WTC11 (cell line): Measurements from ENCODE around the gene RBMS1. TPM values are rescaled to one million over a fixed set of nuclear protein-coding genes. Genes with fewer than 3 reads are reported as not detected.

Experiments
- ATAC-seq: fragments of 200-7000 bp; cut with Tn5 transposase; 2 replicates; pipeline ENCODE4 v1.10.0; 2021; ENCODE audit warnings: mild to moderate bottlenecking, moderate library complexity
- CTCF ChIA-PET: fragments of 300-600 bp; sonication (Branson Sonifier 250); formaldehyde crosslinking; loops from one replicate; lab custom pipeline; 2021; ENCODE audit warnings: antibody characterized with exemption; lab: Charles Lee
- POLR2A ChIA-PET: fragments of 350-600 bp; sonication (Branson Sonifier 250); formaldehyde crosslinking; loops from one replicate; lab custom pipeline; 2021; ENCODE audit warnings: antibody characterized with exemption; lab: Charles Lee
- DNase-seq: peaks from one replicate; pipeline ENCODE4 v3.0.0; 2021; ENCODE audit warnings: low spot score
- H3K27ac Mint-ChIP-seq: 2 replicates; pipeline ENCODE4 v1.8.0; 2021; ENCODE audit warnings: mixed read lengths
- H3K27me3 Mint-ChIP-seq: 2 replicates; pipeline ENCODE4 v1.8.0; 2021; ENCODE audit warnings: low read depth, mild to moderate bottlenecking, moderate library complexity, mixed read lengths
- H3K36me3 Mint-ChIP-seq: 2 replicates; pipeline ENCODE4 v1.8.0; 2021; ENCODE audit warnings: mixed read lengths
- H3K4me1 Mint-ChIP-seq: 2 replicates; pipeline ENCODE4 v1.8.0; 2022; ENCODE audit warnings: mixed read lengths
- H3K4me3 Mint-ChIP-seq: 2 replicates; pipeline ENCODE4 v1.8.0; 2021; ENCODE audit warnings: mild to moderate bottlenecking, moderate library complexity, mixed read lengths
- H3K9me3 Mint-ChIP-seq: 2 replicates; pipeline ENCODE4 v1.8.0; 2021; ENCODE audit warnings: mixed read lengths
- ARID4B ChIP-seq: sonication (generic); formaldehyde crosslinking; IDR thresholded peaks from 2 replicates; pipeline ENCODE4 v1.8.0; 2023; ENCODE audit warnings: missing genetic modification reagents, mild to moderate bottlenecking, borderline replicate concordance
- ELF4 ChIP-seq: sonication (generic); formaldehyde crosslinking; IDR thresholded peaks from 2 replicates; pipeline ENCODE4 v1.8.1; 2022; ENCODE audit warnings: low read depth, mild to moderate bottlenecking, moderate library complexity, missing genetic modification reagents
- ETV6 ChIP-seq: sonication (generic); formaldehyde crosslinking; IDR thresholded peaks from 2 replicates; pipeline ENCODE4 v1.8.1; 2022; ENCODE audit warnings: mild to moderate bottlenecking, missing genetic modification reagents
- GTF2I ChIP-seq: fragments of 250-450 bp; sonication (Bioruptor Pico); conservative IDR thresholded peaks from 2 replicates; pipeline ENCODE4 v1.4.0; 2021; ENCODE audit warnings: mild to moderate bottlenecking
- HMGA2 ChIP-seq: fragments of 250-450 bp; sonication (Bioruptor Pico); IDR thresholded peaks from 2 replicates; pipeline ENCODE4 v1.4.0; 2021; ENCODE audit warnings: mild to moderate bottlenecking, moderate library complexity
- HMGXB4 ChIP-seq: sonication (generic); formaldehyde crosslinking; IDR thresholded peaks from 2 replicates; pipeline ENCODE4 v1.8.1; 2023; ENCODE audit warnings: mild to moderate bottlenecking, moderate library complexity, missing genetic modification reagents
- IRF1 ChIP-seq: sonication (generic); formaldehyde crosslinking; IDR thresholded peaks from 2 replicates; pipeline ENCODE4 v1.8.0; 2023; ENCODE audit warnings: missing genetic modification reagents
- IRF2 ChIP-seq: sonication (generic); formaldehyde crosslinking; IDR thresholded peaks from 2 replicates; pipeline ENCODE4 v1.8.0; 2022; ENCODE audit warnings: low read depth, missing genetic modification reagents, borderline replicate concordance
- MLX ChIP-seq: sonication (generic); formaldehyde crosslinking; IDR thresholded peaks from 2 replicates; pipeline ENCODE4 v1.8.1; 2023; ENCODE audit warnings: mild to moderate bottlenecking, missing genetic modification reagents, moderate library complexity
- NR2C2 ChIP-seq: sonication (generic); formaldehyde crosslinking; IDR thresholded peaks from 2 replicates; pipeline ENCODE4 v1.8.0; 2022; ENCODE audit warnings: mild to moderate bottlenecking, missing genetic modification reagents
- RORB ChIP-seq: fragments of 250-450 bp; sonication (Bioruptor Pico); IDR thresholded peaks from 2 replicates; pipeline ENCODE4 v1.9.0; 2021; ENCODE audit warnings: mild to moderate bottlenecking
- SMAD4 ChIP-seq: sonication (generic); formaldehyde crosslinking; IDR thresholded peaks from 2 replicates; pipeline ENCODE4 v1.8.0; 2022; ENCODE audit warnings: mild to moderate bottlenecking, missing genetic modification reagents
- USF1 ChIP-seq: sonication (generic); formaldehyde crosslinking; IDR thresholded peaks from 2 replicates; pipeline ENCODE4 v1.8.0; 2022; ENCODE audit warnings: mild to moderate bottlenecking, missing genetic modification reagents
- USF2 ChIP-seq: sonication (generic); formaldehyde crosslinking; IDR thresholded peaks from 2 replicates; pipeline ENCODE4 v1.8.1; 2023; ENCODE audit warnings: mild to moderate bottlenecking, missing genetic modification reagents, moderate library complexity
- ZNF219 ChIP-seq: sonication (generic); formaldehyde crosslinking; IDR thresholded peaks from 2 replicates; pipeline ENCODE4 v1.8.0; 2023; ENCODE audit warnings: missing genetic modification reagents, mild to moderate bottlenecking, borderline replicate concordance
- ZNF281 ChIP-seq: sonication (generic); formaldehyde crosslinking; IDR thresholded peaks from 2 replicates; pipeline ENCODE4 v1.8.0; 2023; ENCODE audit warnings: mild to moderate bottlenecking, missing genetic modification reagents
- ZNF416 ChIP-seq: fragments of 250-450 bp; sonication (Bioruptor Pico); IDR thresholded peaks from 2 replicates; pipeline ENCODE4 v1.9.0; 2021; ENCODE audit warnings: mild to moderate bottlenecking, inconsistent platforms
- ZNF423 ChIP-seq: fragments of 250-450 bp; sonication (Bioruptor Pico); IDR thresholded peaks from 2 replicates; pipeline ENCODE4 v2.1.2; 2022; ENCODE audit warnings: mild to moderate bottlenecking, moderate library complexity
- total RNA-seq: library from RNA; stranded (reverse); gene quantifications from 3 replicates; pipeline ENCODE4 v1.2.3, GENCODE V29; 2021

The RBMS1 gene
- total RNA-seq, 1 experiment from 2014 or later = 56.3 TPM

GRCh38 chr2:160402997-160403979 is 90.3 kb downstream of the RBMS1 start (continued):
- TF ChIP-seq ELF4 (CRISPR knock-in tag) (no peak), MLX (CRISPR knock-in tag) (no peak), ARID4B (CRISPR knock-in tag) (no peak), GTF2I (CRISPR knock-in tag) (no peak), RORB (CRISPR knock-in tag) (no peak)

- H3K27ac Mint-ChIP-seq = no peak overlapping the region
- TF ChIP-seq ZNF423 (CRISPR knock-in tag) (no peak), ZNF281 (CRISPR knock-in tag) (no peak), HMGA2 (no peak), HMGXB4 (CRISPR knock-in tag) (no peak), ETV6 (no peak), IRF2 (CRISPR knock-in tag) (no peak), ZNF416 (CRISPR knock-in tag) (no peak)
- TF ChIP-seq, all 79 proteins: peak for 0
- ATAC-seq (no peak), DNase-seq (no peak)
- Mint-ChIP-seq H3K27me3 (peaks cover 37% of the 10 kb centered on the region), H3K4me1 (peaks cover 56% of the 10 kb centered on the region), H3K9me3 (no peaks in the 10 kb centered on the region), H3K4me3 (no peak overlapping the region), H3K36me3 (no peaks in the 10 kb centered on the region)
- ChIA-PET CTCF (no interaction called here), POLR2A (no interaction called here)
Measured at GRCh38 chr2:160402501-160402900, 91.1 kb downstream of the RBMS1 start.

GRCh38 chr2:160401895-160402294 is 91.7 kb downstream of the RBMS1 start:
- ChIA-PET CTCF (no interaction called here), POLR2A (no interaction called here)
- H3K36me3 Mint-ChIP-seq = no peaks in the 10 kb centered on the region
- no peaks in the 10 kb centered on the region for H3K9me3 Mint-ChIP-seq
- no peak for DNase-seq
- ATAC-seq = peak; percentile 7
- no peak overlapping the region for H3K27ac Mint-ChIP-seq
- H3K27me3 Mint-ChIP-seq = peaks cover 37% of the 10 kb centered on the region
- H3K4me3 Mint-ChIP-seq = no peak overlapping the region
- H3K4me1 Mint-ChIP-seq = peaks cover 56% of the 10 kb centered on the region
- TF ChIP-seq SMAD4 (CRISPR knock-in tag) (no peak), USF1 (CRISPR knock-in tag) (no peak), NR2C2 (no peak), USF2 (CRISPR knock-in tag) (no peak), ZNF219 (no peak), IRF1 (no peak)
